Measurements from ENCODE around the gene SLC30A10.

DNA sequence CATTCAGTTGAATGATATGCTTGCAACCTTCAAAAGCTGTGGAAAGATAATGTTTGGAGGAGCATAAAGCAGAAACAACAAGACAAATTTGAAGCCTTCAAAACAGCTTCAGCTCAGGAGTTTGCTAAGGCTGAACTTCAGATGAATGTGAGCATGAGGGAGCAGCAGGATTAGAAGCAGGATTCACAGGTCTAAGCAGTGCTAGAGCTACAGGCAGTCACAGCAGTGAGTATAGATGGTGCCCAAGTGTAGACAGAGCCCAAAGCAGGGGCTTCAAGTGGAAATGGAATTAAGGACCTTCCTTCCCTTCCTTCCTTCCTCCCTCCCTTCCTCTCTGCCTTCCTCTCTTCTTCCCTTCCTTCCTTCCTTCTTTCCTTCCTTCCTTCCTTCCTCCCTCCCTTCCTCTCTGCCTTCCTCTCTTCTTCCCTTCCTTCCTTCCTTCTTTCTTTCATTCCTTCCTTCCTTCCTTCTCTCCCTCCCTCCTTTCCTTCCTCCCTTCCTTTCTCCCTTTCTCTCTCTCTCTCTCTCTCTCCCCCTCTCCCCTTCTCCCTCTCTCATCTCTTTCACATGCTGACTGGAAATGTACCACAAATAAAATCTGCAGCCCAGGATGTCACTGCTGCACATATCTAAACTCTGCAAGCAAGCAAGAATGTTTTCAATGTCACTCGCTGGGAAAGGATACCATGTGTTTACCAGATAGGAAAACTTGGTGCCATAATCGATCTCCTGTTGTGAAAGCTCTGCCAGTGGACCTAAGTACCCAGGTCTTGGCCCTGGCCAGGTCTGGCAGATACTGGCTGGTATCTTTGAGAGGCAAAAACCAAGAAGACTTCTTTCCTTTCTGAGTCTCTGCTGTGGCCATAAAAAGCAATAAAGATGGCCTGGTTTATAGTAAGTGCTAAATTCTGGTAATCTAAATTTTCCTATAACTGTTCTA is 13.1 kb upstream of the SLC30A10 start:
- TF ChIP-seq, protein P1, sequence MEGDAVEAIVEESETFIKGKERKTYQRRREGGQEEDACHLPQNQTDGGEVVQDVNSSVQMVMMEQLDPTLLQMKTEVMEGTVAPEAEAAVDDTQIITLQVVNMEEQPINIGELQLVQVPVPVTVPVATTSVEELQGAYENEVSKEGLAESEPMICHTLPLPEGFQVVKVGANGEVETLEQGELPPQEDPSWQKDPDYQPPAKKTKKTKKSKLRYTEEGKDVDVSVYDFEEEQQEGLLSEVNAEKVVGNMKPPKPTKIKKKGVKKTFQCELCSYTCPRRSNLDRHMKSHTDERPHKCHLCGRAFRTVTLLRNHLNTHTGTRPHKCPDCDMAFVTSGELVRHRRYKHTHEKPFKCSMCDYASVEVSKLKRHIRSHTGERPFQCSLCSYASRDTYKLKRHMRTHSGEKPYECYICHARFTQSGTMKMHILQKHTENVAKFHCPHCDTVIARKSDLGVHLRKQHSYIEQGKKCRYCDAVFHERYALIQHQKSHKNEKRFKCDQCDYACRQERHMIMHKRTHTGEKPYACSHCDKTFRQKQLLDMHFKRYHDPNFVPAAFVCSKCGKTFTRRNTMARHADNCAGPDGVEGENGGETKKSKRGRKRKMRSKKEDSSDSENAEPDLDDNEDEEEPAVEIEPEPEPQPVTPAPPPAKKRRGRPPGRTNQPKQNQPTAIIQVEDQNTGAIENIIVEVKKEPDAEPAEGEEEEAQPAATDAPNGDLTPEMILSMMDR (IDR thresholded peaks at IDR 0.05; ENCODE audit: poor library complexity, severe bottlenecking), result no peak
- TF ChIP-seq TAF1 (IDR thresholded peaks at IDR 0.05; ENCODE audit: low read depth), result no peak

Data from neural cell (in vitro differentiated cells).